Right lobe of liver (tissue), 6 donors: ENCODE measurements around the gene NDUFA12. TPM values are rescaled to one million over a fixed set of nuclear protein-coding genes. Genes with fewer than 3 reads are reported as not detected.

Experiments used
- ATAC-seq, 4 donors: fragments of 200-7000 bp; cut with Tn5 transposase; one replicate each; pipeline ENCODE4 v1.9.1; 2020; ENCODE audit warnings: mild to moderate bottlenecking in 4 of 4, moderate library complexity in 4 of 4
- DNase-seq, 3 donors: peaks; one replicate each; pipeline ENCODE4 v3.0.0-alpha.2; 2020
- H3K27ac ChIP-seq, 3 donors: fragments of 200-600 bp; one replicate each; pipeline ENCODE4 v1.8.0; 2022
- H3K27me3 ChIP-seq, 2 donors: fragments of 200-600 bp; one replicate each; pipeline ENCODE4 v1.8.0; 2022
- H3K36me3 ChIP-seq, 4 donors: fragments of 200-600 bp; sonication (generic) in 1 of 4; one replicate each; pipeline versions ENCODE4 v1.5.1 to v1.8.0; 2017 to 2022; ENCODE audit warnings: control low read depth in 1 of 4
- H3K4me1 ChIP-seq, 4 donors: fragments of 200-600 bp; sonication (generic) in 1 of 4; one replicate each; pipeline versions ENCODE4 v1.5.1 to v1.8.0; 2017 to 2022; ENCODE audit warnings: control low read depth in 1 of 4
- H3K4me3 ChIP-seq, 3 donors: fragments of 200-600 bp; one replicate each; pipeline ENCODE4 v1.8.0; 2022
- H3K9me3 ChIP-seq, 4 donors: fragments of 200-600 bp; sonication (generic) in 1 of 4; one replicate each; pipeline versions ENCODE4 v1.5.1 to v1.8.0; 2017 to 2022; ENCODE audit warnings: control low read depth in 1 of 4
- POLR2A ChIP-seq: fragments of 450-650 bp; IDR thresholded peaks from one replicate; pipeline ENCODE4 v1.6.1; 2017; ENCODE audit warnings: antibody characterized with exemption, mild to moderate bottlenecking
- WGBS: methylation state at CpG from one replicate; pipeline ENCODE4 v1.1.6; 2018; ENCODE audit warnings: low coverage, low lambda C conversion rate; ENCODE audit not compliant: insufficient coverage; ENCODE audit errors: missing lambda C conversion rate; 5-methylcytosine and 5-hydroxymethylcytosine counted together
- intact Hi-C, 2 donors: fragments of 100-400 bp; cut with DNase I; formaldehyde crosslinking; loops; one replicate each; pipeline versions ENCODE4 v1.11.2 to v1.14.1; 2022
- total RNA-seq, 6 experiments: library from RNA; depleted of rRNA in 2 of 6; stranded (reverse); fragments of >200 nt in 2 of 6; fragmentation: NEBNext Ultra II Directional in 3 of 6; extraction: Animal tissue kit (Norgen Biotek cat#: 25700) in 3 of 6; gene quantifications; one replicate each; pipeline versions ENCODE4 v1.1.0 to v1.2.4, GENCODE V29; 2016 to 2023
- TF ChIP-seq, protein P1 (sequence below), 4 donors: fragments of 200-600 bp in 3 of 4; fragments of 450-650 bp in 1 of 4; IDR thresholded peaks; one replicate each; pipeline versions ENCODE4 v1.5.1 to v1.8.0; 2016 to 2022; ENCODE audit warnings: antibody characterized with exemption in 4 of 4, mild to moderate bottlenecking in 2 of 4
- donor health status: DM: no; HTN: yes; CAD: no.
- donor health status: DM: no; HTN: no; CAD: no.
- donor health status: DM: no; HTN: no; CAD: no.
- donor health status: DM: no; HTN: yes; CAD: no.
- donor health status: DM: no; HTN: yes; CAD: no.

NDUFA12 gene
- total RNA-seq, 6 experiments from 2014 or later = 39.9 to 96.0 (median 51.3) TPM

DNA sequence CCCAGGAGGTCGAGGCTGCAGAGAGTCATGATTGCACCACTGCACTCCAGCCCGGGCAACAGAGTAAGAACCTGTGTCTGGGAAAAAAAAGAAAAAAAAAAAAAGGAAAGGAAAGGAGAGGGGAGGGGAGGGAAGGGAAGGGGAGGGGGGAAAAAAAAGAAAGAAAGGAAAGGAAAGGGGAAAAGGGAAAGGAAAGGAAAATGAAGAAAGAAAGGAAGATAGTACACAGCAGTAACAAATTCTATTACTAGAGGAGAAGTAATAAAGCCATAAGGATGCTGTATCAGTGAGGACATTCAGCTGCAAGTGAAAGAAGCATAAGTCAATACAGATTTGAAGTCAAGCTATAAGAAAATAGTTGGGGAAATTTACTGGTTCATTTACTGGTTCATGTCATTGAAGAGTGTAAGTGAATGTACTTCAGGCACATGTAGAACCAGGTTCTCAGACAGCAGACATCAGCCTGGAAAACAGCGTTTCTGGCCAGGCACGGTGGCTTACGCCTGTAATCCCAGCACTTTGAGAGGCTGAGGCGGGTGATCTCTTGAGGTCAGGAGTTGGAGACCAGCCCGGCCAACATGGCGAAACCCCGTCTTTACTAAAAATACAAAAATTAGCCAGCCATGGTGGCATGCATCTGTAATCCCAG lies 37.4 kb downstream of the NDUFA12 start:
- TF ChIP-seq POLR2A = no peak
- TF ChIP-seq, protein P1, sequence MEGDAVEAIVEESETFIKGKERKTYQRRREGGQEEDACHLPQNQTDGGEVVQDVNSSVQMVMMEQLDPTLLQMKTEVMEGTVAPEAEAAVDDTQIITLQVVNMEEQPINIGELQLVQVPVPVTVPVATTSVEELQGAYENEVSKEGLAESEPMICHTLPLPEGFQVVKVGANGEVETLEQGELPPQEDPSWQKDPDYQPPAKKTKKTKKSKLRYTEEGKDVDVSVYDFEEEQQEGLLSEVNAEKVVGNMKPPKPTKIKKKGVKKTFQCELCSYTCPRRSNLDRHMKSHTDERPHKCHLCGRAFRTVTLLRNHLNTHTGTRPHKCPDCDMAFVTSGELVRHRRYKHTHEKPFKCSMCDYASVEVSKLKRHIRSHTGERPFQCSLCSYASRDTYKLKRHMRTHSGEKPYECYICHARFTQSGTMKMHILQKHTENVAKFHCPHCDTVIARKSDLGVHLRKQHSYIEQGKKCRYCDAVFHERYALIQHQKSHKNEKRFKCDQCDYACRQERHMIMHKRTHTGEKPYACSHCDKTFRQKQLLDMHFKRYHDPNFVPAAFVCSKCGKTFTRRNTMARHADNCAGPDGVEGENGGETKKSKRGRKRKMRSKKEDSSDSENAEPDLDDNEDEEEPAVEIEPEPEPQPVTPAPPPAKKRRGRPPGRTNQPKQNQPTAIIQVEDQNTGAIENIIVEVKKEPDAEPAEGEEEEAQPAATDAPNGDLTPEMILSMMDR (IDR thresholded peaks at IDR 0.05) = no peak
- Histone ChIP-seq H3K27me3 (no peaks in the 10 kb centered on the region), H3K4me3 (no peak overlapping the region), H3K36me3 (peaks cover 0 to 4% (median 1%) of the 10 kb centered on the region in 4 donors), H3K4me1 (no peaks in the 10 kb centered on the region), H3K9me3 (no peaks in the 10 kb centered on the region), H3K27ac (no peak overlapping the region)
- intact Hi-C loops = no loop called here
- ATAC-seq (no peak), DNase-seq (no peak)
- 74% methylated on average over 2 of the region's 9 CpGs for WGBS

DNA sequence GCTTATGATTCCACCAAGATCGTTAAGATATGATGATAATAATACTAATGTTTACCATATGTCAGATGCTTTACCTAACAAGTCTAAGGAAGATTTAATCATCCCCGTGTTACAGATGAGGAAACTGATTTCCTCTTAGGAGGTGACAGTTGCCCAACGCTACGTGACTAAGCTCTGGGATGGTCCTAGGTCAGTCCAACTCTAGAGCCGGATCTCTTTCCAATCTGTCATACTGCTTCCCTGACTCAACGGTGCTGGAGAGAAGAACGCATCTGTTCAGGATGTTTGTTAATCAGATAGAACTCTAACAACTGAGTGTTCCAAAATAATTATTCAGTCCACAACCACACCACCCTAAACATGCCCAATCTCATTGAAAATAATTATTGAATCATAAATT lies 39.8 kb downstream of the NDUFA12 start:
- Histone ChIP-seq H3K27me3 (no peaks in the 10 kb centered on the region), H3K36me3 (no peaks in the 10 kb centered on the region), H3K9me3 (no peaks in the 10 kb centered on the region), H3K27ac (no peak overlapping the region), H3K4me3 (no peak overlapping the region), H3K4me1 (no peaks in the 10 kb centered on the region)
- intact Hi-C loops = no loop called here
- 80% methylated on average over 4 of the region's 7 CpGs for whole genome bisulfite sequencing
- TF ChIP-seq, protein P1 (IDR thresholded peaks at IDR 0.05) = no peak
- no peak for TF ChIP-seq POLR2A
- no peak for ATAC-seq
- no peak for DNase-seq

DNA sequence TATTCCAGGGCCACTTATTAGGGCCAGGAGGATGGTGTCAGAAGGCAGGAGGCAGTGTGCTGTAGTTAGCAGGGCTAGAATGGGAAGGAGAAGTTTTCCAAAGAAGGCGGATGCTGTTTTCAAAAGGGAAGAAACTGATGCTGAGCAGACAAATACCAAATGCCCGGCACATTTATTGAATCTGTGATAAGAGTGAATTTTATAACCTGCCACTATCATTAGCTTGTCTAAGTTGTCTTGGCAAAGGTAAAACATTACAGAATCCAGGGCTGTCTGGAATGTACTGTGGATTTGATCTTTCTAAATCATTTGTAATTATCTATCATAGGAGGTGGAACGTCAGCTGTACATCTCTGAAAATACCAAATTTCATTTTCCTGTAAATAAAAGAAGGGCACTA lies 40.8 kb downstream of the NDUFA12 start:
- Histone ChIP-seq H3K36me3 (no peaks in the 10 kb centered on the region), H3K4me1 (no peaks in the 10 kb centered on the region), H3K27ac (no peak overlapping the region), H3K9me3 (no peaks in the 10 kb centered on the region), H3K27me3 (no peaks in the 10 kb centered on the region), H3K4me3 (no peak overlapping the region)
- 77% methylated on average over 2 of the region's 3 CpGs for WGBS
- DNase-seq (no peak), ATAC-seq (no peak)
- TF ChIP-seq, protein P1 (IDR thresholded peaks at IDR 0.05) = no peak
- no peak for TF ChIP-seq POLR2A
- intact Hi-C loops = no loop called here

DNA sequence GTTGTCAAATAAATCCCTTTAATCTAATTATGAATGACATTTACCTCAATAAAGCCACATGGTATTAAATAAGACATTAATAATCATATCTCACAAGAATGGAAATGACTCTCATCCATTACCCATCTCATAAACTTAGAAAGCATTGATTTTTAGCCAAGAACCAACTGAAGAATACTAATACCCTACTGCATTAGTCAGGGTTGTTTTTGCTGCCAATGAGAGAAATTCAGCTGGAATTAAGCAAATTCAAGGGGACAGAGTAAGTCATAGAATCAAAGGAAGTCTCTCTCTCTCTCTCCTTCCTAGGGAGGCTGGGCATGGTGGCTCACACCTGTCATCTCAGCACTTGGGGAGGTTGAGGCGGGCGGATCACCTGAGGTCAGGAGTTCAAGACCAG lies 41.6 kb downstream of the NDUFA12 start:
- intact Hi-C loops = no loop called here
- no peak overlapping the region for H3K27ac ChIP-seq
- DNase-seq (no peak), ATAC-seq (no peak)
- TF ChIP-seq POLR2A = no peak
- TF ChIP-seq, protein P1 (IDR thresholded peaks at IDR 0.05) = no peak
- H3K4me1 ChIP-seq = no peaks in the 10 kb centered on the region
- H3K4me3 ChIP-seq = no peak overlapping the region
- 92% methylated on average over 2 of the region's 2 CpGs for WGBS
- H3K27me3 ChIP-seq = no peaks in the 10 kb centered on the region
- H3K36me3 ChIP-seq = no peaks in the 10 kb centered on the region
- H3K9me3 ChIP-seq = no peaks in the 10 kb centered on the region
